PC-9 (cell line): ENCODE measurements around the gene LRP2. TPM values are rescaled to one million over a fixed set of nuclear protein-coding genes. Genes with fewer than 3 reads are reported as not detected.

Experiments
- BruUV-seq: library from RNA; stranded (reverse); fragments of 400-500 nt; replicated peaks from 2 replicates; lab custom pipeline; 2021; lab: Mats Ljungman, UMichigan
- CTCF ChIA-PET: fragments of 300-600 bp; sonication (Branson Sonifier 250); formaldehyde crosslinking; loops from one replicate; lab custom pipeline; 2022; ENCODE audit warnings: antibody characterized with exemption; lab: Charles Lee
- POLR2A ChIA-PET: fragments of 300-600 bp; sonication (Branson Sonifier 250); formaldehyde crosslinking; loops from one replicate; lab custom pipeline; 2022; ENCODE audit warnings: antibody characterized with exemption; ENCODE audit not compliant: unreplicated experiment; lab: Charles Lee
- DNase-seq, 2 experiments: peaks; one replicate each; pipeline versions ENCODE4 v3.0.0 to v3.0.0-alpha.2; 2015 to 2022; ENCODE audit warnings: mixed read lengths in 1 of 2
- H2AFZ ChIP-seq: fragments of 200-600 bp; sonication (generic); 2 replicates; pipeline ENCODE4 v1.8.1; 2017; ENCODE audit warnings: antibody characterized with exemption
- H3F3A ChIP-seq: fragments of 200-600 bp; sonication (generic); 2 replicates; pipeline ENCODE4 v1.8.1; 2017; ENCODE audit warnings: antibody characterized with exemption, mild to moderate bottlenecking, low read depth; ENCODE audit not compliant: insufficient read depth
- H3K27ac ChIP-seq: fragments of 200-600 bp; sonication (generic); 2 replicates; pipeline ENCODE4 v1.6.1; 2016; ENCODE audit warnings: mixed run types
- H3K27me3 ChIP-seq: fragments of 200-600 bp; sonication (generic); 2 replicates; pipeline ENCODE4 v1.6.1; 2016; ENCODE audit warnings: low read depth, mixed run types; ENCODE audit not compliant: insufficient read depth
- H3K36me3 ChIP-seq: fragments of 200-600 bp; sonication (generic); 2 replicates; pipeline ENCODE4 v1.6.1; 2016; ENCODE audit warnings: low read depth, mixed run types
- H3K4me1 ChIP-seq: fragments of 200-600 bp; sonication (generic); replicated peaks from 2 replicates; pipeline ENCODE4 v1.6.1; 2016; ENCODE audit warnings: mixed run types; ENCODE audit not compliant: insufficient read depth
- H3K4me2 ChIP-seq: fragments of 200-600 bp; sonication (generic); 2 replicates; pipeline ENCODE4 v1.6.1; 2017; ENCODE audit warnings: mixed run types
- H3K4me3 ChIP-seq: fragments of 200-600 bp; sonication (generic); 2 replicates; pipeline ENCODE4 v1.6.1; 2016; ENCODE audit warnings: mixed run types
- H3K79me2 ChIP-seq: fragments of 200-600 bp; sonication (generic); 2 replicates; pipeline ENCODE4 v1.6.1; 2017; ENCODE audit warnings: low read depth, mixed run types
- H3K9me2 ChIP-seq: fragments of 200-600 bp; sonication (generic); 2 replicates; pipeline ENCODE4 v1.8.1; 2017; ENCODE audit warnings: mild to moderate bottlenecking; ENCODE audit not compliant: insufficient read depth
- H3K9me3 ChIP-seq: fragments of 200-600 bp; sonication (generic); 2 replicates; pipeline ENCODE4 v1.8.1; 2016; ENCODE audit warnings: low read depth; ENCODE audit not compliant: insufficient read depth
- H4K20me1 ChIP-seq: fragments of 200-600 bp; sonication (generic); 2 replicates; pipeline ENCODE4 v1.8.1; 2017; ENCODE audit not compliant: insufficient read depth
- CTCF ChIP-seq: fragments of 200-600 bp; sonication (generic); conservative IDR thresholded peaks from 2 replicates; pipeline ENCODE4 v1.6.1; 2017; ENCODE audit warnings: mixed run types, antibody characterized with exemption, mild to moderate bottlenecking, moderate library complexity
- EZH2 ChIP-seq: fragments of 200-600 bp; sonication (generic); IDR thresholded peaks from 2 replicates; pipeline ENCODE4 v1.8.0; 2017; ENCODE audit warnings: antibody characterized with exemption, low read depth
- intact Hi-C: fragments of 100-400 bp; cut with micrococcal nuclease; formaldehyde crosslinking; loops from one replicate; pipeline ENCODE4 v1.10.0; 2022; ENCODE audit not compliant: unreplicated experiment
- total RNA-seq: library from RNA; stranded (reverse); gene quantifications from 2 replicates; pipeline ENCODE4 v1.2.3, GENCODE V29; 2021

Gene LRP2
- total RNA-seq, 1 experiment from 2014 or later: not detected

- ChIA-PET POLR2A (no interaction called here), CTCF (no interaction called here)
- Histone ChIP-seq H3K36me3 (no peaks in the 10 kb centered on the region), H3K9me3 (no peaks in the 10 kb centered on the region), H3F3A (no peaks in the 10 kb centered on the region), H3K4me1 (no peaks in the 10 kb centered on the region), H2AFZ (no peak overlapping the region), H3K9me2 (no peaks in the 10 kb centered on the region), H3K4me2 (no peak overlapping the region), H3K27ac (no peak overlapping the region), H3K4me3 (no peak overlapping the region), H3K79me2 (no peaks in the 10 kb centered on the region), H3K27me3 (no peaks in the 10 kb centered on the region), H4K20me1 (no peaks in the 10 kb centered on the region)
- no TSS peak for BruUV-seq
- TF ChIP-seq CTCF: no peak
- TF ChIP-seq EZH2: no peak
- DNase-seq: no peak
- intact Hi-C loops: no loop called here
Observed at GRCh38 chr2:169173876-169174275, 188.5 kb downstream of the LRP2 start.

GRCh38 chr2:169172914-169173313, 189.4 kb downstream of the LRP2 start:
- H3K9me2 ChIP-seq: no peaks in the 10 kb centered on the region
- H3K27ac ChIP-seq: no peak overlapping the region
- H3K9me3 ChIP-seq: no peaks in the 10 kb centered on the region
- H3K4me3 ChIP-seq: no peak overlapping the region
- no peaks in the 10 kb centered on the region for H3F3A ChIP-seq
- intact Hi-C loops: no loop called here
- TF ChIP-seq EZH2: no peak
- no peak for TF ChIP-seq CTCF
- H3K4me2 ChIP-seq: no peak overlapping the region
- BruUV-seq: no TSS peak
- H3K36me3 ChIP-seq: no peaks in the 10 kb centered on the region
- no peaks in the 10 kb centered on the region for H3K79me2 ChIP-seq
- H3K27me3 ChIP-seq: no peaks in the 10 kb centered on the region
- no peaks in the 10 kb centered on the region for H3K4me1 ChIP-seq
- CTCF ChIA-PET: no interaction called here
- no peak for DNase-seq
- POLR2A ChIA-PET: no interaction called here
- H4K20me1 ChIP-seq: no peaks in the 10 kb centered on the region
- H2AFZ ChIP-seq: no peak overlapping the region

GRCh38 chr2:169172151-169172735, 190.1 kb downstream of the LRP2 start:
- Histone ChIP-seq H3K9me2 (no peaks in the 10 kb centered on the region), H3K36me3 (no peaks in the 10 kb centered on the region), H4K20me1 (no peaks in the 10 kb centered on the region), H3K4me1 (no peaks in the 10 kb centered on the region), H3K4me2 (no peak overlapping the region), H3F3A (no peaks in the 10 kb centered on the region), H3K4me3 (no peak overlapping the region), H3K9me3 (no peaks in the 10 kb centered on the region), H3K27ac (no peak overlapping the region), H2AFZ (no peak overlapping the region), H3K79me2 (no peaks in the 10 kb centered on the region), H3K27me3 (no peaks in the 10 kb centered on the region)
- intact Hi-C loops: no loop called here
- ChIA-PET CTCF (no interaction called here), POLR2A (interaction anchor here (0.5 to 0.6 kb wide), 2 partner anchors 11 to 569 kb away, joined by 4 to 6 read pairs; no protein-coding TSS in a partner anchor)
- no peak for DNase-seq
- TF ChIP-seq EZH2 (no peak), CTCF (no peak)
- no TSS peak for BruUV-seq
